Adipose tissue (tissue), 3 donors: Measurements from ENCODE around the gene HEBP1. TPM values are rescaled to one million over a fixed set of nuclear protein-coding genes. Genes with fewer than 3 reads are reported as not detected.

Experiments
- H3K27ac ChIP-seq: one replicate; pipeline ENCODE4 v1.5.1; 2013; ENCODE audit warnings: low read depth, low read length
- WGBS, 3 donors: extraction: QIAGEN DNeasy Blood & Tissue Kit; methylation state at CpG; one replicate each; pipeline ENCODE4 v1.1.7; 2013; 5-methylcytosine and 5-hydroxymethylcytosine counted together
- polyA plus RNA-seq, 3 donors: library from polyadenylated mRNA; stranded (reverse); fragments of 200-250 nt; gene quantifications; one replicate each; pipeline ENCODE4 v1.2.3, GENCODE V29; 2013
- donor health status: healthy with polysubstance abuse.
- donor health status: Bipolar disorder and iron deficiency.
- donor health status: healthy.

The HEBP1 gene
- polyA plus RNA-seq, 3 donors: 58.7 to 104 (median 58.9) TPM

GRCh38 chr12:12933742-12934141, 66.3 kb downstream of the HEBP1 start:
- no peak overlapping the region for H3K27ac ChIP-seq
- 94 to 97% (median 95%) methylated on average over 4 of the region's 4 CpGs for WGBS, 3 donors

GRCh38 chr12:12930633-12931219, 69.3 kb downstream of the HEBP1 start:
- 70 to 92% (median 78%) methylated on average over 2 of the region's 2 CpGs for WGBS, 3 donors
- H3K27ac ChIP-seq: no peak overlapping the region

GRCh38 chr12:12929696-12930095, 70.4 kb downstream of the HEBP1 start:
- H3K27ac ChIP-seq: no peak overlapping the region
- 86 to 94% (median 91%) methylated on average over 6 of the region's 6 CpGs for WGBS, 3 donors

GRCh38 chr12:12927211-12928079, 72.6 kb downstream of the HEBP1 start:
- WGBS, 3 donors: 20 to 79% (median 75%) methylated on average over 26 to 27 of the region's 27 CpGs
- no peak overlapping the region for H3K27ac ChIP-seq

- no peak overlapping the region for H3K27ac ChIP-seq
- WGBS, 3 donors: 73 to 85% (median 83%) methylated on average over 18 of the region's 18 CpGs
Observed at GRCh38 chr12:12926571-12927071, 73.4 kb downstream of the HEBP1 start.

GRCh38 chr12:12925388-12925787, 74.7 kb downstream of the HEBP1 start:
- WGBS, 3 donors: 32 to 57% (median 41%) methylated on average over 1 of the region's 1 CpG
- H3K27ac ChIP-seq: no peak overlapping the region

Other genes starting within 250 kb of the HEBP1 start
- 10 to 100 TPM; 13.8 to 71.1 (median 44.6) TPM for gene APOLD1, start 214.6 kb downstream of the HEBP1 start, polyA plus RNA-seq
- gene DDX47, start 186.9 kb downstream of the HEBP1 start, polyA plus RNA-seq: 10 to 100 TPM; 32.3 to 44.1 (median 35.3) TPM
- 10 to 100 TPM in 2 of 3 donors, 1 to 10 TPM in 1; 1.4 to 49.4 (median 12.1) TPM for gene GPRC5A, start 108.7 kb downstream of the HEBP1 start, polyA plus RNA-seq
- under 1 TPM in 2 of 3 donors, not detected in 1; 0.13 to 0.15 TPM for gene GPRC5D, start 48.1 kb downstream of the HEBP1 start, polyA plus RNA-seq
- gene FAM234B, start 44.1 kb upstream of the HEBP1 start, polyA plus RNA-seq: 1 to 10 TPM; 1.8 to 4.0 (median 2.3) TPM
- gene GSG1, start 103.4 kb upstream of the HEBP1 start, polyA plus RNA-seq: 1 to 10 TPM in 1 of 3 donors, not detected in 2; 4.0 TPM
- 100 to 1,000 TPM in 1 of 3 donors, 10 to 100 TPM in 2; 29.2 to 782 (median 83.5) TPM for gene EMP1, start 196.5 kb upstream of the HEBP1 start, polyA plus RNA-seq